HG03025 (cell line): ENCODE data around the gene SOCS6.
"Not testable (repeated sequence)": the region's sequence is repeated elsewhere in the genome, so short reads cannot be mapped to it uniquely, and the experiment has no call there.

ENCODE experiments used
- ATAC-seq: cut with Tn5 transposase; IDR thresholded peaks from one replicate; pipeline ENCODE4 v1.9.1; 2021; ENCODE audit warnings: mild to moderate bottlenecking, moderate library complexity; ENCODE audit not compliant: unreplicated experiment, low FRiP score

Gene SOCS6

DNA sequence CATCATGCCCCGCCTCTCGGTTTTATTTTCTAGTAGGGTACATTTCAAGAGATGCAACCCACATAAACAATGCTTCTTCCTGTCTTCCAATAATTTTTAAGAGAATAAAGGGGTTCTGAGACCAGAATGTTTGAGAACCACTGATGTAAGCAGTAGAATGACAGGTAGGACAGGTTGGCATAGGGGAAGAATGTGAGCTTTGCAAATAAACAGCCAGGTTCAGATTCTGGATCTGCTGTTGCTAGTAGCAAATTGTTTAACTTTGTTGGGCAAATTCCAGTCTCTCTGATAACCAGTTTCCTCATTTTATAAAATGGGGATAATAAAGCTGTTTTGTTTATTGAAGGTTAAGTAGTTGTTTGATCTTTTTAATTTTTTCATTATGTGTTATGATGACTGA, 32.8 kb downstream of the SOCS6 start:
- no peak for ATAC-seq

DNA sequence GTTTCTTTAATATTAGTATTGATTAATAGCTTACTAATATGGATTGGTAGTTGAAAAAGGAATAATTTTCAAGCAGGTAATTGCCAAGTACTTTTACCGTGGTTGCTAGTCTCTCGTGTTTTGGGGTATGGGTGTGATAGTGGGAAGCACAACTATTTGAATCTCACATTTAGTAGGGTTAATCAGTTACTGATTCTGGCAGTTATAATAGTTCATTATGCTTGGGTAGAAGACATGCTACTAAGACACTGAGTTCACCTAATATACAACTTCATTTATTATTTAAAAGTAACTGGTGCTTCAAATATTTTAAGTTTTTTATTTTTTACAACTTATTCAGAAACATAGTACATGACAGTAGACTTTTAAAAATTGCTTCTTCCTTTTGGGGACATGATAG, 33.5 kb downstream of the SOCS6 start:
- ATAC-seq = no peak

DNA sequence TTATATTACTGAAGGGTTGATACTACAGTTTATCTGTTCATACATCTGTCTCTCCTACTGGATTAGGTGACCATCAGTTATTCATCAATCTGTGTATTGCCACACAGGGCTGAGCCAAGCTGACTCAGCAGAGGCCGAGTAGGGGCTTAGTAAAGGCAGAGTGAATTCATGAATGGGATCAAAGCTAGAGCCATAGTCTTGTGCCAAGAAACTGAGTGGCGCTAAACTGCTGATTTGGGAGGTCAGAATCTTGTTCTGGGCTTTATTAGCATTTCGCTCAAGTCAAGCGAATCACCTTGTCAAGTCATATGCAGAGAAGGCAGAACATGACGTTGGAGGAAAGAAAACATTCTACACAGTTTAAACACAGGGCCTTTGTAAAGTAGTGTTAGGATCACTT, 34.1 kb downstream of the SOCS6 start:
- ATAC-seq = no peak

DNA sequence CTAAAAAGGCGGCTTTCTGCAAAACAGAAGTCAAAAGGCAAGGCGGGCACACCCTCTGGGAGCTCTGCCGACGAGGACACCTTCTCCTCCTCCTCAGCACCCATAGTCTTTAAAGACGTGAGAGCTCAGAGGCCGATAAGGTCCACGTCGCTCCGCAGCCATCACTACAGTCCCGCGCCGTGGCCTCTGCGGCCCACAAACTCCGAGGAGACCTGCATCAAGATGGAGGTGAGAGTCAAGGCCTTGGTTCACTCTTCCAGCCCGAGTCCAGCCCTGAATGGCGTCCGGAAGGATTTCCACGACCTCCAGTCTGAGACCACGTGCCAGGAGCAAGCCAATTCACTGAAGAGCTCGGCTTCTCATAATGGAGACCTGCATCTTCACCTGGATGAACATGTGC, 36.1 kb downstream of the SOCS6 start:
- ATAC-seq = no peak

DNA sequence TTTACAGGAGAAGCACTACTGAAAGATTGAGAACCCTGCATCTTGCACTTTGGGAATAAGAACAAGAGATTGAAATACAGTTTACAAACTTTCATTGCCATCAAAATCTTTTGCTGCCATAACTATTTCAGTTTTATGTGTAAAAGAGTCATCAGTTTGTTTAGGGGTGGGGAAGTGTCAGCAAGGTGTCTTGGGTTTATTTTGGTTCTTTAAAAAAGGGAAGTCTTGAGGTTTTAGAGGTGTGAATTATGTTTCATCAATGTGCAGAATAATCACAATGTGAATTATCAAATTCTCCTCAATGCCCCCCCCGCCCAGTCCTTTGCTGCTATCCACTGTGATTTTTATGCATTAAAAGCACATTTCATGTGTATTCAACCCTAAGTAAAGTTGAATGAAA, 37.4 kb downstream of the SOCS6 start:
- no peak for ATAC-seq

DNA sequence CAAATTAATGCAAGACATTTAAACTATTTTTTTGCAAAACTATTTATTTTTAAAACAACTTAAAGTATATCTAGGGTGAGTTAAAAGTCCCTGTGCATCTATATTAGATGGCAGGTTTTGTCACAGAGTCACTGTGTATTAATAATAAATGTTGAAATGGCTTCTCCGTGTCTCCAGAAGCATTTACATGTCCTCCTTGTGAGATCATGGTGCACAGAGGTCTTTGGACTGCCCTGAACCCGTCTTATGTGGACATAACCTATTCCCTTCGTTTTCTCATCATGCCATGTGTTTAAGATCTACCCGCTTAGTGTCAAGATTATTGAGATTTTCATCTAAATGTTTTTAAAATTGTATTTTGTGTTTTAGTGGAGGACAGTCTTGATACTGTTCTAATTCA, 39.3 kb downstream of the SOCS6 start:
- no peak for ATAC-seq

DNA sequence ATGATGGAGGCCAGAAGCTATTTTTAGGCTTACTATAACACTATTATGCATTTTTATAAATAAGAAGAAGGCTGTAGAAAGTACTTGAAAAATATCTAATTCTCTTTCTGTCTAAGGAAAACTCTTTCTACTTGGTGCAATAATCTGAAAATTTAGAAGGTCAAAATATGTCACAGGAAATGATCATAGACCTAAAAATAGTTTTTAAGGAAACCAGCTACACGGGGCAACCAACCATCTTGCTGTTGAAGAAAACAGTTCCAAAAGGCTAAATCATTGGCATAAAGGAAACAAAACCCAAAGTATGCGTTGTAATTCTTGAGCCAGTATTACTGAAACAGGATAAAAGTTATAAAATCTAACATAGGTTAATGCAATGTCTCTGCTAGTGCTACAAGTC, 40.2 kb downstream of the SOCS6 start:
- no peak for ATAC-seq

DNA sequence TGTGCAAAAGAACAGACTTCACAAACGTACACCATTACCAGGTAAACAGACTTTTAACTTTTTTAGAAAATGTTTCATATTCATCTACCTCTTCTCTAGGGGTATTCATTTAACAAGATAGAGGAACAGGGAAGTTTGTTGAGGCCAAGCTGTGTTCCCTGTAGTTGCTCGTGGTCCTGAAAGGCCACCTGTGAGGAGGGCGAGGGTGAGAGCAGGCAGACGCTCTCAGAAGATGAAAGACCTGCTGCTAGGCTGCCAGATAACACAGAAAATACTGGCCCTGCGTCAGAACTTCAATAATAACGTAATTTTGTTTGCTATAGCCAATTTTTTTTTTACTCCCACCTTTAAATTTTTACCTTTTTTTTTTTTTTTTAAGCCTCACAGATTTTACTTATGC, 42.0 kb downstream of the SOCS6 start:
- ATAC-seq = no peak

DNA sequence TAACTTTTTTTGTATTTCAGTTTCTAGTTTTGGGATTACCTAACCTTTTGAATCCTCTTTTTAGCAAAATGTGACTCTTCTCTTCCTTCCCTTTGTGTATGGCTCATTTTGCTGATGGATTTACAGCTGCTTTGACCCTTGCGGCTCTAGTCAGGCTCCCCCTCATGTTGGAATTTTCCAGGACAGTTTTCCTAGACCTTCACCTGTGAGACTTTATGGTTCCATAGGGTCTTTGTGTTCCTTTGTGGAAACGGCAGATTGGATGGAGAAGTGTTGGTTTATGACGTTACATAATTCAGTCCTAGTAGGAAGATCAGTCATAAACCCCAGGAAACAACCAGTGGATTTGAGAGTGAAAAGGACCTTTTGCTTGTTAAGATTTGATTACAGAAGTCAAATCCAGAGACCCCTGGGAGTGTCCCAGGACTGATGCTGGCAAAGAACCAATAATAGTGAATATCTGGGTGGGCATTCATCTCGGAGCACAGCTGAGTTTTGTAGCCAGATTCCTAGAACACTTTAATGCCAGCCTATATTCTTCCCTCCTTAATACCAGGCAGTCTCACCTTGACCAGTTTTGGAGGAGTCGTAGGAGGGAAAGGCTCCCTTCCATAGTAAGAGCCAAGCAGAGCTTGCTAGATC, 42.7 kb downstream of the SOCS6 start:
- ATAC-seq = no peak

DNA sequence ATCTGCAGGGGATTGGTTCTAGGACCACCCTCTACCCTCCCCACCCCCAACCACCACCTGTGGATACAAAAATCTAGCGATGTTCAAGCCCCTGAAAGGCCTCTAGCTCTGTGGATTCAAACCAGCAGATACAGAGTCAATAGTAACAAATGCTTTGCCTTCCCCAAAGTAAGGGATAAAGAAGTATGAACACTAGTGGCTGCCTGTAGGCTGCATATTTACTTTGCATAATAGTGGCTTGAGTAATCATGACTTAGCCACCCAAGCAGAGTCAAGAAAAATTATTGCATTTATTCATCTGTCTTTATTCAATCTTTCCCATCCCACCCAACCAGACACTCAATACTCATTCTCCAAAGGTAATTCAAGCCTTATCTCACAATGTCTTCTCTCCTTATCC, 43.8 kb downstream of the SOCS6 start:
- ATAC-seq = no peak

DNA sequence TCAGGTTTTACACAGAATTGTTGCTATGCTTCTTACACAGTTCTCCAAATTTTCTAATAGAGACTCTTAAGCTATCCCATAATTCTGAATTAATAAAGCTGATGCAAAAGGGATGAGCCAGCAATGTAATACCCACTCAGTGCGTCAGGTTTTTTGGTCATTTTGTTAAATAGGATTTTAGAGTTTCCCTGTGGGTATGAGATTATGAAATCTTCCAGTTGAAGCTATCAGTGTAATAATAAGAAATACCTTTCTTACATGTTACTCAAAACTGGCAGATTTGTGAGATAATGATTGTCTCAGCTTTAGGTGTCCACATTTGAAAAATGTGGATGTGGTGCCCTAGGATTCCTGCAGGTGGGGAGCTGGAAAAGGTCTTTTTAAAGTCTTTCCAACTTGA, 44.5 kb downstream of the SOCS6 start:
- no peak for ATAC-seq

DNA sequence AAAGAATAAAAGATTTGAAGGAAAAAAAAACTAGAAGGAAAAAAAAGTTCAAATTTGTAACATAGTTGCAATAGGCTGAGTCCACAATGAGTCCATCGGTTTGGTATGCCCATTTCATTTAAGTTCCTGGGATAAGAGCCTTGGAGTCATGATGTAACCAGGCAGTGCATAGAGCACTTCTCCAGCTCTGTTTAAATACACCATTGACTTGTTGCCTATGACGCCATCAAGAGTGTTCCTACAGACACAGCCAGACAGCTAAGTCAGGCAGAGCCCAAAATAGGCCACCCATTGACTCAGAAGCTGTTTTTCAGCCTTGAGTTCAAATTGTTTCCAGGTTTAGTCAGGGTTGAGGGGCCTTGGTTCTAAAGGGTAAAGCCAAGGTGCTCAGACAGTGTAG, 44.9 kb downstream of the SOCS6 start:
- no peak for ATAC-seq

DNA sequence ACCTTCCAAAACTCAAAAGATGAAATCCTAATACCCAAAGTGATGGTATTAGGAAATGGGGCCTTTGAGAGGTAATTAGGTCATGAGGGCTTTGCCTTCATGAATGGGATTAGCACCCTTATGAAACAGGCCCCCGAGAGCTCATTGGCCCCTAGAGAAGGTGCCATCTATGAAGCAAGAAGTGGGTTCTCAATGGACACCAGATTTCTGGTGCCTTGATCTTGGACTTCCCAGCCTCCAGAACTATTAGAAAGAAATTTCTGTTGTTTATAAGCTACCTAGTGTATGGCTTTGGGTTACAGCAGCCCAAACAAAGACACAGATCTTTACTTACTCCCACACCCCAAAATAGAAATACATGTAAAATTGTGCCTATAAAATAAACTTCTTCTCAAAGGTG, 45.4 kb downstream of the SOCS6 start:
- no peak for ATAC-seq

DNA sequence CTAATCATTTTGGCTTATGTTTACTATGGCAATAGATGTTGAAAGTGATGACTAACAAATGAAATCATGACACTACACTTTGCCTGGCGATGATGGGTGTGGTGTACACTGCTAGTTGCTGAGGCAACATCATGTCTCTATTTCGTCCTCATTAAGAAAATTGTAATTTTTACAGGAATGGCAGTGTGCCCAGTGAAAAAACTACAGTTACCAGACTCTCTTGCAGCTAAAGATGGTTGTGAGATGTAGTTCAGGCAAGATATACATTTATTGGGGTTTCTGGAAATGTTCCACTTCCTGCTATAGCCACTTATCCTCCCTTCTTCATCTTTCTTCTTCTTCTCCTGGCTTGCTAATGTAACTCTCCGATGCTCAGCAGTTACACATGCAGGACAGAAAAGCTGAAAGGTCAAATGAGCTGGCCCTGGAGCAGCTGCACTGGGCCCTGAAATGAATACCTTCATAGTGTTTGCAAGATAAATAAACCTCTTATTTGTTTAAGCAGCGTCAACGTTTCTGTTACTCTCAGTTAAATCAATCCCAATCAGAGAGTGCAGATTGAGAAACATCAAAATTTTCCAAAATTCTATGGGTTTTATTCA, 46.0 kb downstream of the SOCS6 start:
- no peak for ATAC-seq

DNA sequence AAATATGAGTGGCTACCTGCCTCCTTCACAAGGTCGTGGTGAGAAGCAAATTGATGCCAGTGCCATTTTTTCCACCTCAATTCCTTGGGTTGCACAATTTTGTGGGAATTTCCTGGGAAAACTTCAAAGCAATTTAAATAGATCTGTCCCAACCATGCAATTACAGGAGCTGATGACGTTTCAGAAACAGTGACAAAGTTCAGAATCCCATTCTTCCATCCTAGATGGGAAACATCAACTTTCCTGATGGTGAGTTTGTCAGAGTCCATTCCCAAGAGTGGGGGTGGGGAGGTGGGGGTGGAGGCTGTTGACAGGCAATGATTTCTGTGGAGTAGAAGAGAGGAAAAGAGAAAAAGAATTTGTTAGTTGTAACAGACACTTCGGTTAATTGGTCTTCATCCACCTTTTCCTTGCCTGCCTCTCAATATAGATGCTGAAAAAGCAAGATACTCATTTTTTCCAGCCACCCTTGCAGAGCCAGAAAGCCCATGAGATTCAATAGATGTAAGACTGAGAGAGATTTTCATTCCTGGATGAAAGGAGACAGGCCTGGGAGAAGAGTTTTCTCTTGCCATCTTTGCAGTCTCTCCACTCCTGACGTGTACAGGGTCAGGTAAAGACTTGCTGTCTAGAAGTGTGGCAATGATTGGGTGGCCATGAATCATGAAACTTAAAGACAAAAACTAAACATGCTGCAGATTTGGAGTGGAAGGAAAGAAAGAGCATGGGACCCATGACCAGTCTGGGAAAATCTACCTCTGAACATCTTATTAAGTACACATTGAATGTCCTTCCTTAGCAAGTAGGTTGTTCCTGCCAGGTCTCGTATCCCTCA, 47.3 kb downstream of the SOCS6 start:
- no peak for ATAC-seq

DNA sequence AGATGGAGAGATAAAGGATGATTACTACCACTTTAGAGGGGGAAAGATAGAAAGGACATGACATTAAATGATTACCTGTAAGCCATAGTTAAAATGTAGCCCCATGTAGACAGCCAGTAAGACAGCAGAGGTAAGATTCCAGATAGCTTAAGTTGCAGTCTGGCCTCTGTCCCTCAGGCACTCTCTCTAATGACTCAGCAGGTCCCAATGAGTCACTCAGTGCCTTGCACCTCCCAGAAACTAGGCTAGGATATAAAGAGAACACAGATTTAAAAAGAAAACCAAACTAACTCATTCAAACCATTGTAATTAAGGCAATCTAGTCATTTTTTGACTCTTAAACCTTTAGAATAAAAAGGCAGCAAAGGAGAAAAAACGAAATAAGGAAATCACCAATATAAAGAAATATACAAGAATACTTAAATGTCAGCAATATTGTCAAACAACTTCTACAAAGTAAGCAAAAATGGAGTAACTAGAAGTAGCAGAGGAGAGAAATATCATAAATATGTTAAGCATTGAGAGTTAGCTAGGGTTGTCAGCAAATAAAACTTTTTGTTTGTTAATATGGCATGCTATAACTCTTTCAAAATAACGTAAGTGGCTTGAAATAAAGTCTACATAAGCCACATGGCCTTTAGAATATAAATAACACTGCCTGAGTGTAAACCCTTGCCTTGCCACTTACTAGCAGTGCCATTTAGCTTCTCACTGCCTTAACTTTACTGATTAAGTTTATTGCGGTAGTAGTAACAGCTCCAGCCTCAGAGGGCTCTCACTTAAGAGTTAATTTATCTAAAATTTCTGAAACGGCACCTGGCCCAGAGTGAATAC, 48.5 kb downstream of the SOCS6 start:
- ATAC-seq = no peak

DNA sequence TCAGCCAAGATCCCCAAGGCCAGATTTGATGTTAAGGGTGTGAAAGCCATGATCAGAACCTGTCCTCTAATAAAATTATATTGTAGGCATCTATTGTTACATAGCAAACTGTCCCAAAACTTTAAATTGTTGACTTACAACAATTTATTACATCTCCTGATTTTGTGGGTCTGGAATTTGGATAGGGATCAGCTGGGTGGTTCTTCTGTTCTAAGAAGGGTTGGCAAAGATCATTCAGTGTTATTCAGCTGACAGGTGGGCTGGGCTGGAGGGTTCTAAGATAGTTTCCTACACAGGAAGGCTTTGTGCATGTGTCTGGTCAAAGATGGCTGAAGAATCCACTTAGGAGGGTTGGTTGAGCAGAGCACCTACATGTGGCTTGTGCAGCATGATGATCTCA, 50.0 kb downstream of the SOCS6 start:
- no peak for ATAC-seq

DNA sequence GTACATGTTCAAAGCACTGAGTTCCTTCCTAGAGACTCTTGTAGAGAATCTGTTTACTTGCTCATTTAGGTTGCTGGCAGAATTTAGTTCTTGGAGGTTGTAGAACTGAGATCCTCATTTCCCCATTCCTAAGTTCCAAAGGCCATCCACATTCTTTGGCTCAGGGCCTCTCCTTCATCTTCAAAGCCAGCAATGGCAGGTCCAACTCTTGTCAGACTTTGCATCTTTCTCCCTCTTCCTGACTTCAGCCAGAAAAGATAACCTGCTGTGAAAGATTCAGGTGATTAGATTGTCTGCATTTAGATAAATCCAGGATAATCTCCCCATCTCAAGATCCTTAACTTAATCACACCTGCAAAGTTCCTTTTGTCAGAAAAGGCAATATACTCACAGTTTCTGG, 51.1 kb downstream of the SOCS6 start:
- no peak for ATAC-seq

DNA sequence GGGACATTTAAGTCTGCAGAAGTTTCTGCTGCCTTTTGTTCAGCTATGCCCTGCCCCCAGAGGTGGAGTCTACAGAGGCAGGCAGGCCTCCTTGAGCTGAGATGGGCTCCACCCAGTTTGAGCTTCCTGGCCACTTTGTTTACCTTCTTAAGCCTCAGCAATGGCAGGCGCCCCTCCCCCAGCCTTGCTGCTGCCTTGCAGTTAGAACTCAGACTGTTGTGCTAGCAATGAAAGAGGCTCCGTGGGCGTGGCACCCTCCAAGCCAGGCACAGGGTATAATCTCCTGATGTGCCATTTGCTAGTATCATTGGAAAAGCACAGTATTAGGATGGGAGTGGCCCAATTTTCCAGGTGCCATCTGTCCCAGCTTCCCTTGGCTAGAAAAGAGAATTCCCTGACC, 59.6 kb downstream of the SOCS6 start:
- ATAC-seq = not testable (repeated sequence)

DNA sequence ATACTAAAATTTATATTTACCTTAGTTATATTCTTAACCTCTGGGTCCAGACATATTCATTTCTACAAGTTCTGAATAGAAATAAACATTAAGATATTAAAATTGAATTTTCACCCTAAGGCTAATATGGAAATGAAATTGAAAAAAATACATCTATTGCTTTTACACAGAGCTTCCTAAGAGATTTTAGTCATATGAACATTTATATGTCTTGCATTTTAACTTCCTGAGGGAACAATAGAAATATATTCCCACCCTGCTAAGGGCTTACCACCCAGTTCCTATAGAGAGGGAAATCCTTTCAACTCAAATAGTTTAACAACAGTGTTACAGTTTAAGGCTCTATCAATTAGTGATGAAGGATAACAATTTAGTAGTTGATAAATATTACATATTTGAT, 60.5 kb downstream of the SOCS6 start:
- no peak for ATAC-seq

DNA sequence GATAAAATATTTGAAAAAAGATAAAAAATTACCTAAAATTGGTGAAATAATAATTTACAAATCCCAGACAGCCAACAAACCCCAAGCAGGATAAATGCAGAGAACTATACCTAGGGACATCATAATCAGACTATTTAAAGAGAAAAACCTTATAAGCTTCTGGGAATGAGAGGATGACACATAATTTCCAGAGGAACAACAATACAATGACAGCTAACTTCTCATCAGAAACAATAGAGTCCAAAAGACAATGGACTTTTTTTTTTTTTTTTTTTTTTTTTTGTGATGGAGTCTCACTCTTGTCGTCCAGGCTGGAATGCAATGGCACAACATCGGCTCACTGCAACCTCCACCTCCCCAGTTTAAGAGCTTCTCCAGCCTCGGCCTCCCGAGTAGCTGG, 65.2 kb downstream of the SOCS6 start:
- ATAC-seq = no peak
